ENCODE data around the gene GPR17.

GPR17 gene

DNA sequence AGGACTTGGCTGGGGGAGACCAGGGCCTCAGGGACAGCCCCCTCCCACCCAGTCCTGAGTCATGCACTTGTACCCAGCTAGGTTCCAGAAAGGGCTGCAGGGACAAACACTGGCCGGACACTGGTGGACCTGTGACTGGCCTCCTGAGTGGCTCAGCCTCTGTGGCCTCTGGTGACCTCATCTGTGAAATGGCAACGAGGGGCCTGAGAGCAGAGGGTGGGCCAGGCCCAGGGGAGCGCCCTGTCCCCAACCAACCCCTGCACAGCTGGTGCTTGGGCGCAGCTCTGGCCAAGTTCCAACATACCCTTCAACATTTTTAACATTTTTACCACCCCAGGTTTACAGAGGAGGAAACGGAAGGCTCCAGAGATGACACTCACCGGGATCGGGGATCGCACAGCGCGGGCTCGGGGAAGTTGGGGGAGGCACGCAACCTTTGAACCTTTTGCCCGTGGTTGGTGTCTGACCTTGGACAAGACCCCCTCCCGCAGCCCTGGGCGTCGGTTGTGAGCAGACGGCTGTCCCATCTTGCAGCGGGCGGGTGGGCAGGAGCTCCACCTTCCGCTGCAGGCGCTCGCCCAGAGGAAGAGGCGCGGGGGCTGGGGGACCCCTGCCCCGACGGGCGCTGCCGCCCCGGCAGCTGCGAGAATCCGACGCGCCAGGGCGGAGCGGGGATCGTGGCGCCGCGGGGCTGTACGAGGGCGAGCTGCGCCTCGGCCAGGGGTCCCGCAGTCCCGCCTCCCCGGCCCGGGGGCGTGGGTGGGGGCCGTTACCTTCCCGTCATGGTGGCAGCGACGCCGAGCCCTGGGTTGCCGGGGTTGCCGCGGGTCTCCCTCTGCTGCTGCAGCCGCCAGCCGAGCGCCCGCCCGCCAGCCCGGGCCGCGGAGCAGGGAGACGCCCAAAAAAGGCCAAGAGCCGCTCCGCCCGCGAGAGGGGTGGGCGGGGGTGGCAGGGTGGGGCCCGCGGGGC, 28.6 kb downstream of the GPR17 start:
- H3K27me3 ChIP-seq (ENCODE audit: control insufficient read depth, insufficient read depth, low read length) = peaks cover 15% of the 10 kb centered on the region; the same call in 1 of the 2 replicates
- peak overlapping the region; percentile 67; the same call in 1 of the 2 replicates for H3K4me3 ChIP-seq (ENCODE audit: low read length)
- no peaks in the 10 kb centered on the region for H3K9me3 ChIP-seq (ENCODE audit: control insufficient read depth, insufficient read depth, low read length)
- no CpG with 5 or more reads among the region's 72 CpGs for WGBS (ENCODE audit: insufficient coverage, insufficient read length)
- H3K36me3 ChIP-seq (ENCODE audit: control insufficient read depth, insufficient read depth, low read length) = no peaks in the 10 kb centered on the region
- peaks cover 6% of the 10 kb centered on the region; the same call in 1 of the 2 replicates for H3K4me1 ChIP-seq (ENCODE audit: control insufficient read depth, insufficient read depth, low read length)
- no peak for DNase-seq (ENCODE audit: low read depth, low spot score)
- H3K27ac ChIP-seq (ENCODE audit: low read length) = no peak overlapping the region

DNA sequence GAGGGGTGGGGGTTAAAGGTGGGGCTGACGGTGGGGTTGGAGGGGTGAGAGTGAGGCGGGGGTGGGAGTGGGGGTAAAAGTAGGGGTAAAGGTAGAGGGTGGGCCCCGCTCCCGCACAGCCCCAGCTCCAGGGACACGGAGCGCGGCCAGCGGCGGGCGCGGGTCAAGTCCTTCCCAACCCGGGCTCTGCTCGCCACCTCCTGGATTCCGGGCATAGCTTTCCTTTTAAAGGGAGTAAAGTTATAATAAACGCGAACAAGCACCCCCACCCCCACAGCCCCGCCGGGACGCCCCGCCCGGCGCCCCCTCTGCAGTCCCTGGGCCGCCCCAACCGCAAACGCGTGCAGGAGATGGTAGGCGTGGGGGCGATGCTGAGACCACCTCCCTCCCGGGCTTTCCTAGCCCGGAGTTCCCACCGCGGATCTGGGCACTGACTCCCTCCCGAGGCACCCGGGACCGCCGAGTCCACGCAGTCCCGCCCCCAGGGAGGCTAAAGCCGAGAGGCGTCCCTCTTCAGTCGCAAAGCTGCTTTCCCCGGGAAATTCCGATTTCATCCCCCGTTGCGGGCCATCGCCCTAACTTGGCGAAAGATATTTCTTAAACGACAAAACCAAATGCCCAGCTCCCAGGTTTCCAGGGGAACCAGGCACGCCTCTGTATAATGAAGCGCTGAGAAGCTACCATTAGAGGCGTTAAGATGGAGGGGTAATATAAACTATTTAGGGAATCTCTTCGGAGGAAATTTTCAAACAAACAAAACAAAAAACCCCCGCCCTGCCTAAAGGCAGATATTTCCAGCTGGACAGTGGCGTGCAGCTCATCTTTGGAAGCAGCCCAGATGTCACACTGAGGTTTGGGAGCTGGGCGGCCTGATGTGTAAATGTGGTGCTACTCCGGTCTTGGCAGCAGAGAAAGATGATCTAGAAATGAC, 29.6 kb downstream of the GPR17 start, which contains the start of gene LIMS2:
Gene LIMS2 (minus strand): TSS at position 200 of the 931 bp plus-strand sequence. CDS start 506 bp downstream, outside the sequence.
- WGBS (ENCODE audit: insufficient coverage, insufficient read length) = no CpG with 5 or more reads among the region's 56 CpGs
- Histone ChIP-seq H3K27ac (ENCODE audit: low read length) (no peak within 1 kb of the TSS), H3K27me3 (ENCODE audit: control insufficient read depth, insufficient read depth, low read length) (peaks cover 15% of the 10 kb centered on the region; the same call in 1 of the 2 replicates), H3K36me3 (ENCODE audit: control insufficient read depth, insufficient read depth, low read length) (no peaks in the 10 kb centered on the region), H3K4me3 (ENCODE audit: low read length) (peak within 1 kb of the TSS; percentile 67; the same call in 1 of the 2 replicates), H3K4me1 (ENCODE audit: control insufficient read depth, insufficient read depth, low read length) (peaks cover 6% of the 10 kb centered on the region; the same call in 1 of the 2 replicates), H3K9me3 (ENCODE audit: control insufficient read depth, insufficient read depth, low read length) (no peaks in the 10 kb centered on the region)
- DNase-seq (ENCODE audit: low read depth, low spot score) = no peak

DNA sequence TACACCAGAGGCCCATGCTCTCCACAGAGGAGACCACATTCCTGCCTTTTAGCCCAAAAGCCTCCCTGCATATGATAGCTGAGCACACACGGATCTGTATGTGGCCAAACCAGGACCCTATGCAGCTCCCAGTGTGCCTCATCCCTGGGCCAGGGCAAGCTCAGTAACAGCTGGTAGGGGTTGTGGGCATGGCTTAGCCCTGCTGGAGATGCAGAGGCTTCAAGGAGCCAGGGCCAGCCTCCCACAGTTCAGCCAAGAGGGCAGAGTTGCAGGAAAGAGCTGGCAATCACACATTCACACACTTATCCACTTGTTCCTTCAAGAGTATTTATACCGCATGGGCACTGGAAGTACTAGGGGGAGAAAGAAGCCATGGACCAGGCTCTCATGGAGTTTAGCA, 31.0 kb downstream of the GPR17 start:
- Histone ChIP-seq H3K27ac (ENCODE audit: low read length) (no peak overlapping the region), H3K4me3 (ENCODE audit: low read length) (no peak overlapping the region), H3K4me1 (ENCODE audit: control insufficient read depth, insufficient read depth, low read length) (peaks cover 6% of the 10 kb centered on the region; the same call in 1 of the 2 replicates), H3K36me3 (ENCODE audit: control insufficient read depth, insufficient read depth, low read length) (no peaks in the 10 kb centered on the region), H3K27me3 (ENCODE audit: control insufficient read depth, insufficient read depth, low read length) (peaks cover 15% of the 10 kb centered on the region; the same call in 1 of the 2 replicates), H3K9me3 (ENCODE audit: control insufficient read depth, insufficient read depth, low read length) (no peaks in the 10 kb centered on the region)
- WGBS (ENCODE audit: insufficient coverage, insufficient read length) = no CpG with 5 or more reads among the region's 2 CpGs
- no peak for DNase-seq (ENCODE audit: low read depth, low spot score)

DNA sequence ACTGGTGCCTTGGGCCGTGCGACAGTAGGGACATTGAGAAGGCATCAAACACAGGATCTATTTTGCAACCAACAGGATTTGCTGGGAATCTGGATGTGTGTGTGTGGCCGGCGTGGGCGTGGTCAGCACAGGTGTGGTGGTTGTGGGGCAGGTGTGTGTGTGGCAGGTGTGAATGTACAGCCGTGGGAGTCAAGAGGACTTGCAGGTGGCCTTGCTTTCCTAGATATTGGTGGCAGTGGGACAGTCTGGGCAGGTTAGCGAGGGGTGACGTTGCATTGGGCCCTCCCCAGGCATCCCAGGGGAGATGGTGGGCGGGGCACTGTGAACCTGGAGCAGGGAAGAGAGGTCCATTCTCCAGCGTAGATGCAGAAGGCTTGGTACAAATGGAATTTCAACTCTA, 32.6 kb downstream of the GPR17 start:
- no peak overlapping the region for H3K4me3 ChIP-seq (ENCODE audit: low read length)
- WGBS (ENCODE audit: insufficient coverage, insufficient read length) = no CpG with 5 or more reads among the region's 10 CpGs
- H3K27ac ChIP-seq (ENCODE audit: low read length) = no peak overlapping the region
- H3K4me1 ChIP-seq (ENCODE audit: control insufficient read depth, insufficient read depth, low read length) = peaks cover 6% of the 10 kb centered on the region; the same call in 1 of the 2 replicates
- DNase-seq (ENCODE audit: low read depth, low spot score) = no peak
- H3K9me3 ChIP-seq (ENCODE audit: control insufficient read depth, insufficient read depth, low read length) = no peaks in the 10 kb centered on the region
- H3K36me3 ChIP-seq (ENCODE audit: control insufficient read depth, insufficient read depth, low read length) = no peaks in the 10 kb centered on the region
- peaks cover 15% of the 10 kb centered on the region; the same call in 1 of the 2 replicates for H3K27me3 ChIP-seq (ENCODE audit: control insufficient read depth, insufficient read depth, low read length)

DNA sequence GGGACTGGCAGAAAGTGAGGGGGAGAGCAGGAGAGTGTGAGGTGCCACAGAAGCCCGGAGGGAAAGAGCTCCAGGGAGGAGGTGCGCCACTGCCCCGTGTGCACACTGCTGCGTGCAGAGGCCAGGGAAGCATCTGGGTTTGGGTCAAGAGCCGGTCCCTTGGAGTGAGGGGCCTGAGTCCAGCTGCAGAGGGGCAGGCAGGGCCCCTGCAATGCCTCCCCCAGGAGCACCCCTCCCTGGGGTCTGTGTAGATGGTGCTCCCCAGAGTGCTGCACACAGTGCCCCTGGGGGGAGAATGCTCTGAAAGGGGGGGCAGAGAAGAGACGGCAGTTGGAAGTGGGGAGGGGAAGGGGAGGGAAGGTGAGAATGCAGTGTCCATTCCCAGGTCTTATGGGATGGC, 33.0 kb downstream of the GPR17 start:
- no peaks in the 10 kb centered on the region for H3K9me3 ChIP-seq (ENCODE audit: control insufficient read depth, insufficient read depth, low read length)
- no peak for DNase-seq (ENCODE audit: low read depth, low spot score)
- peaks cover 13% of the 10 kb centered on the region; the same call in 1 of the 2 replicates for H3K27me3 ChIP-seq (ENCODE audit: control insufficient read depth, insufficient read depth, low read length)
- H3K4me1 ChIP-seq (ENCODE audit: control insufficient read depth, insufficient read depth, low read length) = peaks cover 6% of the 10 kb centered on the region; the same call in 1 of the 2 replicates
- no CpG with 5 or more reads among the region's 6 CpGs for whole genome bisulfite sequencing (ENCODE audit: insufficient coverage, insufficient read length)
- no peak overlapping the region for H3K4me3 ChIP-seq (ENCODE audit: low read length)
- no peaks in the 10 kb centered on the region for H3K36me3 ChIP-seq (ENCODE audit: control insufficient read depth, insufficient read depth, low read length)
- no peak overlapping the region for H3K27ac ChIP-seq (ENCODE audit: low read length)

DNA sequence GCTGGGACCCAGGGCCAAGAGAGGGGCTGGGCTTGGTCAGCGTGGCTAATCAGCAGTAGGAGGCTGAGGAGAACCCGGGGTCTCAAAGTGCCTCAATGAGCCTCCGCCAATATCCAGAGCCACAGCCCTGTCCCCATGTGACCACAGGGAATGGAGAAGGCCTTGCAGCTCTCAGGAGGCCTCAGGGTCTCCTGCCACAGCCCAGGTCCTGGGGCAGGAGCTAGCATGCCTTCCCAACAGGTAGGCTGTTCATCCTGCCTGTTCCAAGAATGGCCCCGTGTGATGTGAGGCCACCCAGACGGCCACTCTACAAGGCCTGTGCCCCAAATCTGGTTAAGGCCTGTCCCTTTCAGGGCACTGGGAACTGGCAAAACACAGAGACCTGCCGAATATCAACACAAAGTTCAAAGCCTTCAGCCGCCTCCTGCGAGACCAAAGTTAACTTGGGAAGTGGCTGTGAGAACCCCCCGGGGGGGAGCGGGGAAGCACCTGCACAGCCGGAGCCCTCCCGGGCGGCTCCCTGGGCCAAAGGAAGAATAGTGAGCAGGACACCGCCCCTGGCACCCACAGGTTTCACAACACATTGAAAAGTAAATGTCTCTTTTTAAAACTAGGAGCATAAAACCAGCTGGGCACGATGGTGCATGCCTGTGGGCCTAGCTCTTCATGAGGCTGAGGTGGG, 33.9 kb downstream of the GPR17 start:
- peaks cover 7% of the 10 kb centered on the region; the same call in 1 of the 2 replicates for H3K27me3 ChIP-seq (ENCODE audit: control insufficient read depth, insufficient read depth, low read length)
- H3K4me1 ChIP-seq (ENCODE audit: control insufficient read depth, insufficient read depth, low read length) = 0 out of 2 replicates have a peak, but pooled peaks cover 2% of the 10 kb centered on the region
- H3K27ac ChIP-seq (ENCODE audit: low read length) = no peak overlapping the region
- H3K9me3 ChIP-seq (ENCODE audit: control insufficient read depth, insufficient read depth, low read length) = no peaks in the 10 kb centered on the region
- no CpG with 5 or more reads among the region's 15 CpGs for WGBS (ENCODE audit: insufficient coverage, insufficient read length)
- no peak overlapping the region for H3K4me3 ChIP-seq (ENCODE audit: low read length)
- DNase-seq (ENCODE audit: low read depth, low spot score) = no peak
- H3K36me3 ChIP-seq (ENCODE audit: control insufficient read depth, insufficient read depth, low read length) = no peaks in the 10 kb centered on the region

DNA sequence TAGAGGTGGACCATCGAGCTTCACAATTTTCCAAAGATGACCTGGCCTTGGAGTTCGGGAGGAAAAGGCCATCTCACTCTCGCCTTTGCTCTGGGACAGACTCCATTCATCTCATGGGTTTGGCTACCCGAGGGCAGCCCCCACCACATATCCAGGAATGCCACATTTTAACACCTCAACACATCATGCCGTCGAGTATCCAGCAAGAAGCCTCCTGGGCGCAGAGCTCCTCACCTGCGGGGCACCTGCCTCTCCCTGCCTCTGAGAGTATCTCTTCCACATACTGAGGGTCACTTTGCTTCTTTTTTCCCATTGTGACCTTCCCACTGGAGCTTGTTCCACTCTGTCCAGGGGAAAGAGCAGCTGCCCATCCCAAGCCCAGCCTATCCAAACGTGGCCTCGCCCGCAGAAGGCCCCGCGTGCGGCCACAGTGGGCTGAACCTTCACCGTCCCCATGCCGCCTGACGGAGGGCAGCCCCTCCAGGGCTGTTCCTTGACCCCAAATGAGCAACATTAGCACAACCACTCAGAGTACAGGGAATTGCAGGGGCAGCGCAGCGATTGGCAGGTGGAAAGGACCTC, 34.8 kb downstream of the GPR17 start:
- Histone ChIP-seq H3K36me3 (ENCODE audit: control insufficient read depth, insufficient read depth, low read length) (no peaks in the 10 kb centered on the region), H3K9me3 (ENCODE audit: control insufficient read depth, insufficient read depth, low read length) (no peaks in the 10 kb centered on the region), H3K27me3 (ENCODE audit: control insufficient read depth, insufficient read depth, low read length) (peaks cover 7% of the 10 kb centered on the region; the same call in 1 of the 2 replicates), H3K4me3 (ENCODE audit: low read length) (no peak overlapping the region), H3K4me1 (ENCODE audit: control insufficient read depth, insufficient read depth, low read length) (0 out of 2 replicates have a peak, but pooled peaks cover 2% of the 10 kb centered on the region), H3K27ac (ENCODE audit: low read length) (no peak overlapping the region)
- whole genome bisulfite sequencing (ENCODE audit: insufficient coverage, insufficient read length) = no CpG with 5 or more reads among the region's 19 CpGs
- no peak for DNase-seq (ENCODE audit: low read depth, low spot score)

DNA sequence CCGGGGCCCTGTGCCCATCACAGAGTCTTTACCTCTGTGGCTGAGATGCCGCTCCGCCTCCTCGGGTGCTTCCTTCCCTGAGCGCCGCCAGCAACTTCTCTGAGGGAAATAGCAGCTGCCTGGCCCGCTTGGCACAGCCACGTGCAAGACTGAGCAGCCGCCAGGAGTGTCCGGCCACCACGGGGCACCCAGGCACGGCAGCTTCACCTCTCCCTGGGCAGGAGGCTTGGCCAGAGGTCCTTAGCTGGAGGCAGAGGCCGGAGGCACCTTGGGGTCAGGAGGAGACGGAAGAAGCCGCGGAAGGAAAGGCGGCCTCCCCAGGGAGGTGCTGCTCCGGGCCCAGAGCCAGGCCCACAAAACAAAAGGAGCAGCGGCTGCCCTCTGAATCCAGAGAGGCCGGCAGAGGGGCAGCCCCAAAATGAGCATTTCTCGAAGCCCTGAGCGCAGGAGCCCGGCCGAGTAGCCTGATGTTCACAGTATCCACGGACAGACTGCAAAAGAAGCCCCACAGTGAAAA, 35.4 kb downstream of the GPR17 start:
- H3K27me3 ChIP-seq (ENCODE audit: control insufficient read depth, insufficient read depth, low read length) = peaks cover 3% of the 10 kb centered on the region; the same call in 1 of the 2 replicates
- no peaks in the 10 kb centered on the region for H3K9me3 ChIP-seq (ENCODE audit: control insufficient read depth, insufficient read depth, low read length)
- H3K4me3 ChIP-seq (ENCODE audit: low read length) = no peak overlapping the region
- H3K36me3 ChIP-seq (ENCODE audit: control insufficient read depth, insufficient read depth, low read length) = no peaks in the 10 kb centered on the region
- H3K27ac ChIP-seq (ENCODE audit: low read length) = no peak overlapping the region
- H3K4me1 ChIP-seq (ENCODE audit: control insufficient read depth, insufficient read depth, low read length) = no peaks in the 10 kb centered on the region
- DNase-seq (ENCODE audit: low read depth, low spot score) = no peak
- WGBS (ENCODE audit: insufficient coverage, insufficient read length) = no CpG with 5 or more reads among the region's 25 CpGs

Data from iPS DF 6.9 (cell line).